Right lobe of liver (tissue), 6 donors: ENCODE measurements around the gene RAB4A. TPM values are rescaled to one million over a fixed set of nuclear protein-coding genes. Genes with fewer than 3 reads are reported as not detected.

Source experiments
- ATAC-seq, 4 donors: fragments of 200-7000 bp; cut with Tn5 transposase; one replicate each; pipeline ENCODE4 v1.9.1; 2020; ENCODE audit warnings: mild to moderate bottlenecking in 4 of 4, moderate library complexity in 4 of 4
- DNase-seq, 3 donors: peaks; one replicate each; pipeline ENCODE4 v3.0.0-alpha.2; 2020
- H3K27ac ChIP-seq, 3 donors: fragments of 200-600 bp; one replicate each; pipeline ENCODE4 v1.8.0; 2022
- H3K27me3 ChIP-seq, 2 donors: fragments of 200-600 bp; one replicate each; pipeline ENCODE4 v1.8.0; 2022
- H3K36me3 ChIP-seq, 4 donors: fragments of 200-600 bp; sonication (generic) in 1 of 4; one replicate each; pipeline versions ENCODE4 v1.5.1 to v1.8.0; 2017 to 2022; ENCODE audit warnings: control low read depth in 1 of 4
- H3K4me1 ChIP-seq, 4 donors: fragments of 200-600 bp; sonication (generic) in 1 of 4; one replicate each; pipeline versions ENCODE4 v1.5.1 to v1.8.0; 2017 to 2022; ENCODE audit warnings: control low read depth in 1 of 4
- H3K4me3 ChIP-seq, 3 donors: fragments of 200-600 bp; one replicate each; pipeline ENCODE4 v1.8.0; 2022
- H3K9me3 ChIP-seq, 4 donors: fragments of 200-600 bp; sonication (generic) in 1 of 4; one replicate each; pipeline versions ENCODE4 v1.5.1 to v1.8.0; 2017 to 2022; ENCODE audit warnings: control low read depth in 1 of 4
- POLR2A ChIP-seq: fragments of 450-650 bp; IDR thresholded peaks from one replicate; pipeline ENCODE4 v1.6.1; 2017; ENCODE audit warnings: antibody characterized with exemption, mild to moderate bottlenecking
- WGBS: methylation state at CpG from one replicate; pipeline ENCODE4 v1.1.6; 2018; ENCODE audit warnings: low coverage, low lambda C conversion rate; ENCODE audit not compliant: insufficient coverage; ENCODE audit errors: missing lambda C conversion rate; 5-methylcytosine and 5-hydroxymethylcytosine counted together
- intact Hi-C, 2 donors: fragments of 100-400 bp; cut with DNase I; formaldehyde crosslinking; loops; one replicate each; pipeline versions ENCODE4 v1.11.2 to v1.14.1; 2022
- total RNA-seq, 6 experiments: library from RNA; depleted of rRNA in 2 of 6; stranded (reverse); fragments of >200 nt in 2 of 6; fragmentation: NEBNext Ultra II Directional in 3 of 6; extraction: Animal tissue kit (Norgen Biotek cat#: 25700) in 3 of 6; gene quantifications; one replicate each; pipeline versions ENCODE4 v1.1.0 to v1.2.4, GENCODE V29; 2016 to 2023
- TF ChIP-seq, protein P1 (sequence below), 4 donors: fragments of 200-600 bp in 3 of 4; fragments of 450-650 bp in 1 of 4; IDR thresholded peaks; one replicate each; pipeline versions ENCODE4 v1.5.1 to v1.8.0; 2016 to 2022; ENCODE audit warnings: antibody characterized with exemption in 4 of 4, mild to moderate bottlenecking in 2 of 4
- donor health status: DM: no; HTN: yes; CAD: no.
- donor health status: DM: no; HTN: no; CAD: no.
- donor health status: DM: no; HTN: no; CAD: no.
- donor health status: DM: no; HTN: yes; CAD: no.
- donor health status: DM: no; HTN: yes; CAD: no.

The RAB4A gene
- total RNA-seq, 6 experiments from 2014 or later, result 23.3 to 66.4 (median 50.0) TPM

GRCh38 chr1:229263254-229263653 lies 7.7 kb upstream of the RAB4A start:
- Histone ChIP-seq H3K9me3 (no peaks in the 10 kb centered on the region), H3K4me1 (no peaks in the 10 kb centered on the region), H3K36me3 (no peaks in the 10 kb centered on the region), H3K4me3 (no peak overlapping the region), H3K27me3 (no peaks in the 10 kb centered on the region), H3K27ac (no peak overlapping the region)
- TF ChIP-seq POLR2A, result no peak
- TF ChIP-seq, protein P1, sequence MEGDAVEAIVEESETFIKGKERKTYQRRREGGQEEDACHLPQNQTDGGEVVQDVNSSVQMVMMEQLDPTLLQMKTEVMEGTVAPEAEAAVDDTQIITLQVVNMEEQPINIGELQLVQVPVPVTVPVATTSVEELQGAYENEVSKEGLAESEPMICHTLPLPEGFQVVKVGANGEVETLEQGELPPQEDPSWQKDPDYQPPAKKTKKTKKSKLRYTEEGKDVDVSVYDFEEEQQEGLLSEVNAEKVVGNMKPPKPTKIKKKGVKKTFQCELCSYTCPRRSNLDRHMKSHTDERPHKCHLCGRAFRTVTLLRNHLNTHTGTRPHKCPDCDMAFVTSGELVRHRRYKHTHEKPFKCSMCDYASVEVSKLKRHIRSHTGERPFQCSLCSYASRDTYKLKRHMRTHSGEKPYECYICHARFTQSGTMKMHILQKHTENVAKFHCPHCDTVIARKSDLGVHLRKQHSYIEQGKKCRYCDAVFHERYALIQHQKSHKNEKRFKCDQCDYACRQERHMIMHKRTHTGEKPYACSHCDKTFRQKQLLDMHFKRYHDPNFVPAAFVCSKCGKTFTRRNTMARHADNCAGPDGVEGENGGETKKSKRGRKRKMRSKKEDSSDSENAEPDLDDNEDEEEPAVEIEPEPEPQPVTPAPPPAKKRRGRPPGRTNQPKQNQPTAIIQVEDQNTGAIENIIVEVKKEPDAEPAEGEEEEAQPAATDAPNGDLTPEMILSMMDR (IDR thresholded peaks at IDR 0.05), result no peak
- intact Hi-C loops, result no loop called here
- ATAC-seq (no peak), DNase-seq (no peak)

DNA sequence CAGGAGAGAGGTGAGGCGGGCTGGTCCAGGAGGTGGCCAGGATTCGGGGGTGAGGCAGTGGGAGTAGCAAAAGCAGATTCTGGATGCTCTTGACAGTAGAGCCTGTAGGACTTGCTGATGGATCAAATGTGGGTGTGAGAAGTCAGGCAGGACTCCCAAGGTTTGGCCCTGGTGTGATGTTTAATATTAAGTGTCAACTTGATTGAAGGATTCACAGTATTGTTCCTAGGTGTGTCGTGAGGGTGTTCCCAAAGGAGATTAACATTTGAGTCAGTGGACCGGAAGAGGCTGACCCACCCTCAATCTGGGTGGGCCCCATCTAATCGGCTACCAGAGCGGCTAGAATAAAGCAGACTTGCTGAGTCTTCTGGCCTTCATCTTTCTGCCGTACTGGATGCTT lies 6.8 kb upstream of the RAB4A start:
- ATAC-seq, result no peak
- intact Hi-C loops, result no loop called here
- no peak for TF ChIP-seq POLR2A
- TF ChIP-seq, protein P1 (IDR thresholded peaks at IDR 0.05), result no peak
- WGBS, result 94% methylated on average over 2 of the region's 7 CpGs
- H3K9me3 ChIP-seq, result no peaks in the 10 kb centered on the region
- no peak overlapping the region for H3K27ac ChIP-seq
- DNase-seq, result no peak
- H3K27me3 ChIP-seq, result no peaks in the 10 kb centered on the region
- H3K4me3 ChIP-seq, result no peak overlapping the region
- no peaks in the 10 kb centered on the region for H3K36me3 ChIP-seq
- no peaks in the 10 kb centered on the region for H3K4me1 ChIP-seq

DNA sequence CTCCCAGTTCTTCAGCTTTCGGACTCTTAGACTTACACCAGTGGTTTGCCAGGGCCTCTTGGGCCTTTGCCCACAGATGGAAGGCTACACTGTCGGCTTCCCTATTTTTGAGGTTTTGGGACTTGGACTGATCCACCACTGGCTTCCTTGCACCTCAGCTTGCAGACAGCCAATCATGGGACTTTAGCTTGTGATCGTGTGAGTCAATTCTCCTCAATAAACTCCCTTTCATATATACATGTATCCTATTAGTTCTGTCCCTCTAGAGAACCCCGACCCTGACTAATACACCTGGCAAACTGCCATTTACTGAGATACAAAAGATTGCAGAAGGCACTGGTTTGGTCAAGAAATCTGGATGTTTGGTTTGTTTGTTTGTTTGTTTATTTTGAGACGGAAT lies 6.4 kb upstream of the RAB4A start:
- ATAC-seq (no peak), DNase-seq (no peak)
- no peaks in the 10 kb centered on the region for H3K9me3 ChIP-seq
- H3K27me3 ChIP-seq, result no peaks in the 10 kb centered on the region
- no peak overlapping the region for H3K27ac ChIP-seq
- intact Hi-C loops, result no loop called here
- H3K4me3 ChIP-seq, result no peak overlapping the region
- no peaks in the 10 kb centered on the region for H3K4me1 ChIP-seq
- TF ChIP-seq, protein P1 (IDR thresholded peaks at IDR 0.05), result no peak
- no peak for TF ChIP-seq POLR2A
- WGBS, result 70% methylated on average over 4 of the region's 5 CpGs
- H3K36me3 ChIP-seq, result no peaks in the 10 kb centered on the region

- Histone ChIP-seq H3K27ac (no peak overlapping the region), H3K4me1 (peaks cover 0 to 6% (median 0%) of the 10 kb centered on the region in 4 donors), H3K36me3 (no peaks in the 10 kb centered on the region), H3K27me3 (no peaks in the 10 kb centered on the region), H3K9me3 (no peaks in the 10 kb centered on the region), H3K4me3 (no peak overlapping the region)
- no peak for DNase-seq
- no peak for ATAC-seq
- TF ChIP-seq POLR2A, result no peak
- TF ChIP-seq, protein P1 (IDR thresholded peaks at IDR 0.05), result no peak
- 56% methylated on average over 3 of the region's 3 CpGs for WGBS
- intact Hi-C loops, result no loop called here
Measured at GRCh38 chr1:229266274-229266673, 4.6 kb upstream of the RAB4A start.

DNA sequence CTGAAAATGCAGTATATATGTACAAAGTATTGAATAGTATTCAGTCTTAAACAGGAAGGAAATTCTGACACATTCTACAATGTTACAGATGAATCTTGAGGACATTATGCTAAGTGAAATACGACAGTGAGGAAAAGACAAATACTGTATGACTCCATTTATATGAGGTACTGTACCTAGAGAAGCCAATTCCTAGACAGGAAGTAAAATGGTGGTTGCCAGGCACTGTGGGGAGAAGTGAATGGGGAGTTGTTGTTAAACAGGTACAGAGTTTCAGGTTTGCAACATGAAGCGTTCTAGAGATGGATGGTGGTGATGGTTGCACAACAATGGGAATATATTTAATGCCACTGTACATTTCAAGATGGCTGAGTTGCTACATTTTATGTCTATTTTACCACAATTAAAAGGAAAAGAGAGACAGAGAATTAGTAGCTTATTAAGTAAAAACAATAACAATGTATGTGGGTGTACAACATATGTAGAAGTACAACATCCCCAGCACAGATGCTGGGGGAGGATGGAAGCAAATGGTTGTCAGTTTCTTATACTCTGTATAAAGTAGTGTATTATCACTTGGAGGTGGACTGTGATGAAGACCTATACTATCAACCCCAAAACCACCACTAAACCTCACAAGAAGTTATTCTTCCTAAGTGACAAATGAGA lies 3.9 kb upstream of the RAB4A start:
- Histone ChIP-seq H3K4me3 (no peak overlapping the region), H3K9me3 (no peaks in the 10 kb centered on the region), H3K27me3 (no peaks in the 10 kb centered on the region), H3K36me3 (no peaks in the 10 kb centered on the region), H3K4me1 (peaks cover 0 to 6% (median 0%) of the 10 kb centered on the region in 4 donors), H3K27ac (no peak overlapping the region)
- WGBS, result 63% methylated on average over 2 of the region's 2 CpGs
- no peak for DNase-seq
- intact Hi-C loops, result no loop called here
- no peak for TF ChIP-seq POLR2A
- TF ChIP-seq, protein P1 (IDR thresholded peaks at IDR 0.05), result no peak
- no peak for ATAC-seq
